ENCODE data around the gene MAN1A1. TPM values are rescaled to one million over a fixed set of nuclear protein-coding genes. Genes with fewer than 3 reads are reported as not detected.

MAN1A1 gene
- total RNA-seq, 1 donor: 175 TPM

DNA sequence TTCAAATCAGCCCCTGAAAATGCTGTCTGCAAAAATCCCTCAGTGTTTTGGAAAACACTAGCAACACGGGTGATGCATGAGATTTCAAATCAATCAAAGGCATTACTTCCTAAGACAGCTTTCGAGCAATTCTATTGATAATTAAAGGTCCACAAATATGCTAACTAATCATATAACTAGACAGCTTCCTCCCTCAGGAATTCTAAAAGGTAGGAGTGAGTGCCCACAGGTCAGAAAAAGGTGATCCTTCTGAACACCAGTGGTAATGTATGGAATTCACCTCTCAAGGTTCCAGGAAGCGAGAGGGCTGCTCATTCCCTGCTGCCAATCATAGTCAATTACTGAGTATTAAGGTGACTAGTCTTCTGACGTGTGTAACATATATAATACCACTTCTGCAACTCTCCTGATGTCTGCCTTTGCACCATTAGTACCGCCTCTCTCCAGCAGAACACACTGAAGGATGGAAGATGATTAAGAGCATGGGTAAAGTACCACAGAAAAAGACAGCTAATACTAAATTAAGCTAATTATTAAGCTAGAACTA is 16.4 kb downstream of the MAN1A1 start:
- TF ChIP-seq, protein P1, sequence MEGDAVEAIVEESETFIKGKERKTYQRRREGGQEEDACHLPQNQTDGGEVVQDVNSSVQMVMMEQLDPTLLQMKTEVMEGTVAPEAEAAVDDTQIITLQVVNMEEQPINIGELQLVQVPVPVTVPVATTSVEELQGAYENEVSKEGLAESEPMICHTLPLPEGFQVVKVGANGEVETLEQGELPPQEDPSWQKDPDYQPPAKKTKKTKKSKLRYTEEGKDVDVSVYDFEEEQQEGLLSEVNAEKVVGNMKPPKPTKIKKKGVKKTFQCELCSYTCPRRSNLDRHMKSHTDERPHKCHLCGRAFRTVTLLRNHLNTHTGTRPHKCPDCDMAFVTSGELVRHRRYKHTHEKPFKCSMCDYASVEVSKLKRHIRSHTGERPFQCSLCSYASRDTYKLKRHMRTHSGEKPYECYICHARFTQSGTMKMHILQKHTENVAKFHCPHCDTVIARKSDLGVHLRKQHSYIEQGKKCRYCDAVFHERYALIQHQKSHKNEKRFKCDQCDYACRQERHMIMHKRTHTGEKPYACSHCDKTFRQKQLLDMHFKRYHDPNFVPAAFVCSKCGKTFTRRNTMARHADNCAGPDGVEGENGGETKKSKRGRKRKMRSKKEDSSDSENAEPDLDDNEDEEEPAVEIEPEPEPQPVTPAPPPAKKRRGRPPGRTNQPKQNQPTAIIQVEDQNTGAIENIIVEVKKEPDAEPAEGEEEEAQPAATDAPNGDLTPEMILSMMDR (IDR thresholded peaks at IDR 0.05; ENCODE audit: insufficient read depth, low read length): no peak
- no peak for DNase-seq (ENCODE audit: low read depth)
- no peak overlapping the region for H3K4me3 ChIP-seq (ENCODE audit: low read depth, low read length)

GRCh38 chr6:119331663-119332286 is 17.8 kb downstream of the MAN1A1 start:
- no peak for DNase-seq (ENCODE audit: low read depth)
- H3K4me3 ChIP-seq (ENCODE audit: low read depth, low read length): no peak overlapping the region
- TF ChIP-seq, protein P1 (IDR thresholded peaks at IDR 0.05; ENCODE audit: insufficient read depth, low read length): no peak

DNA sequence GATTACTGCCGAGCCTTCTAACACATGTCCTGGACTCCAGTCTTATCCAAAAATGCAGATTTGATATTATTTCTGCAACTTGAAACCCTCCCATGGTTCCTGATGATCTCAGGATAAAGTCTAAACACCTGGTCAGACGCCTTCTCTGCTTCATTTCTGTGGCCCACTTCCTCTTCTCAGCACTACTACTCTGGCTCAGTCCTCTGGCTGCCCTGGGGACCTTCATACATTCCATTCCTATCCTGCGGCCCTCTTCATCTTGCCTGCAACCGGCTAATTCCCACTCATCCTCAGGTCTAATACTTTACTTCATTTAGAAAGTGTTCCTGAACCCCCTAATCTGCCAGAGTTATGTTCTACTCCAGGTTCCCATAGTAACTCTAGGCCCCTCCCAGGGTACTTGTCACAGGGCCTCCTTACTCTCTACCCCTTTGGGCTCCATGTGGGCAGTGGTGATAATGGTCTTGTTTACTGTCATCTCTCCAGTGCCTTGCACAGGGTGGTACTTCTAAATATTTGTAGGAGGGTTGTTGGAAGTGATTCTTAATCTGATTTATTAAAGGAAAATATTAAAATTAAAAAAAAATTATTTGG is 18.9 kb downstream of the MAN1A1 start:
- TF ChIP-seq, protein P1 (IDR thresholded peaks at IDR 0.05; ENCODE audit: insufficient read depth, low read length): no peak
- DNase-seq (ENCODE audit: low read depth): no peak
- H3K4me3 ChIP-seq (ENCODE audit: low read depth, low read length): no peak overlapping the region

GRCh38 chr6:119329794-119330180 is 19.8 kb downstream of the MAN1A1 start:
- DNase-seq (ENCODE audit: low read depth): no peak

DNA sequence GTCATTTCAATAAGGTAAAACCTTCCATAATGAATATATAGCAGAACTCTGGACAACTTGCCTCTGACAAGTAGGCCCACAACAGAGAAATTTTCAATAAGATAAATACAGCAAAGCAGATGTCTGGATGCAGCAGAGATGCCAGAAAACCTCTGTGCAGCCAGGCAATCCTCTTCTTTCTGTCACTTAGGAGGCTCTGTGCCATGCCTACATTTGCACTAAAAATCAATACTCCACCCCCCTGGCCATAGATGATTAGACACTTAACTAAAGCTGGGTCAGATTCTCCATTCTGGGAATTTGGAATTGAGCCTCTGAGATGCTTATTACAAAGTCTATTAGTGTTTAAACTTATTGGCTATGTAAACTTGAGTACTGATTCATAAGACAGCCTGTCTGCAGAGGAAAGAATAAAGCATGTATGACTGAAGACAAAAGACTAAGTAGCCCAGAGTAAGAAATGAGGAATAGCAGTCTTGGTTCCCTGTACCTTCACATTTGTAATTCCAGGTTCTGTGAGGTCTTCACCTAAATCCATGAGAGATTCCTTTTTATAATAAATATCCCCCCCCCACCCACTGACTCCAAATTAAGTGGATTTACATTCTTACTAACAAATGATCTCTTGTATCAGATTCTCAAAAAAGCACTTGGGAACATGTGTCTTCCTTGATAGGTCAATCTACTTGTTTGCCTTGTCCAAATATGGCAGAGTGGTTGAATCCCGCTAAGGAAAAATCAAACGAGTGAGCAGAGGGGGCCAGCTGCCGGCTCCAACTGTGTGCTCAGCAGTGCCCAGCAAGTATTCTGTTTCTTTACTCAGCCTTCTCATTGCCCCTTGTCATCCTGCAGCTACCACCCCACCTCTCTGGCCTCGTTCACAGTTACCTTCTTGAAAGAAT is 20.4 kb downstream of the MAN1A1 start:
- no peak for DNase-seq (ENCODE audit: low read depth)
- TF ChIP-seq, protein P1 (IDR thresholded peaks at IDR 0.05; ENCODE audit: insufficient read depth, low read length): no peak
- H3K4me3 ChIP-seq (ENCODE audit: low read depth, low read length): no peak overlapping the region

More at GRCh38 chr6:119329794-119330180, 19.8 kb downstream of the MAN1A1 start:
- H3K4me3 ChIP-seq (ENCODE audit: low read depth, low read length): no peak overlapping the region
- TF ChIP-seq, protein P1 (IDR thresholded peaks at IDR 0.05; ENCODE audit: insufficient read depth, low read length): no peak

DNA sequence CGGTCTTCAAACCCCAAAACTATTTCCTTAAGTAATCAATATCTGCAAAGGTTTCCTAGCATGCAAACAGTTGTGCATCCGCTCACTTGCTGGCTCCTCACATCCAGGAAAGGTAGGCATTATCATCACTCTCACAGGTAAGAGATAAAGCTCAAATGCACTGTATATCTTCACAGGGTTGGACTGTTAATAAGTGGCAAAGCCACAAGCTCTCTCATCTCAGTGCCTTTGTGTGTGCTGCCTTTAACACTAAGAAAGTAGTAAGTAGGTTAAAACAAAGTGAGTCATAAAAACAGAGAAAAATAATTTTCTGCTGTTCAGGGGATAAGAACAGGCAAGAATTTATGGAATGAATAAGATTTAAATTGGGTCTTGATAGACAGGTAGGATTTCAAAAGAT is 21.3 kb downstream of the MAN1A1 start:
- no peak overlapping the region for H3K4me3 ChIP-seq (ENCODE audit: low read depth, low read length)
- no peak for DNase-seq (ENCODE audit: low read depth)
- TF ChIP-seq, protein P1 (IDR thresholded peaks at IDR 0.05; ENCODE audit: insufficient read depth, low read length): no peak

All from fibroblast of the aortic adventitia (primary cell).